IPS DF 4.7 (cell line): ENCODE data around the gene CLTCL1.

ENCODE experiments used
- DNase-seq: peaks from one replicate; pipeline ENCODE4 v3.0.0-alpha.2; 2013; ENCODE audit warnings: low spot score; ENCODE audit errors: extremely low read depth

Gene CLTCL1

GRCh38 chr22:19132693-19133400 is 158.7 kb downstream of the CLTCL1 start:
- no peak for DNase-seq

- no peak for DNase-seq
Observed at GRCh38 chr22:19132153-19132552, 159.4 kb downstream of the CLTCL1 start.

- no peak for DNase-seq
Observed at GRCh38 chr22:19131685-19132015, 159.9 kb downstream of the CLTCL1 start.

DNA sequence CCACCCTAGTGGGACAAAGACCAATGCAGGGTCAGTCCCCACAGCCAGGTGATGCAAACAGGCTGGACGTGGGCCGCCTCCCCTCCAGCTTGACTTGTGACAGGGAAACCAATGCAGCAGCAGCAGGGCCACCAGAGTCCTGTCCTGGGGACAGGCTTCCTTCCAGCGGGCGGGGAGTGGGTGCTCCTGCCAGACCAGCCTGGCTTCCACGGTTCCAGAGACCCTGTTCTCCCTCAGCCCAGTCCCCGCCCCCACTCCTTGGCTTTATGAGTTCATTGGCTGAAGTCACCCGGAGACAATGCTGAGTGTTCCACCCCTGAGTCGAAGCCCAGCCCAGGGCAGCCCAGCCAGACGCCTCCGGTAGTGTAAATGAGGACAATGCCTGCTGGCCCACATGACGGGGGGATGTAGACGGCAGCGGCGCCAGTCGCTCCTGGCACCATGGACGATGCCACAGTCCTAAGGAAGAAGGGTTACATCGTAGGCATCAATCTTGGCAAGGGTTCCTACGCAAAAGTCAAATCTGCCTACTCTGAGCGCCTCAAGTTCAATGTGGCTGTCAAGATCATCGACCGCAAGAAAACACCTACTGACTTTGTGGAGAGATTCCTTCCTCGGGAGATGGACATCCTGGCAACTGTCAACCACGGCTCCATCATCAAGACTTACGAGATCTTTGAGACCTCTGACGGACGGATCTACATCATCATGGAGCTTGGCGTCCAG is 160.4 kb downstream of the CLTCL1 start, which contains the start of gene TSSK2:
Gene TSSK2, plus strand, starts transcription at position 350 of the 726 bp plus-strand sequence. Its CDS starts 92 bp downstream, at position 442.
- no peak for DNase-seq

DNA sequence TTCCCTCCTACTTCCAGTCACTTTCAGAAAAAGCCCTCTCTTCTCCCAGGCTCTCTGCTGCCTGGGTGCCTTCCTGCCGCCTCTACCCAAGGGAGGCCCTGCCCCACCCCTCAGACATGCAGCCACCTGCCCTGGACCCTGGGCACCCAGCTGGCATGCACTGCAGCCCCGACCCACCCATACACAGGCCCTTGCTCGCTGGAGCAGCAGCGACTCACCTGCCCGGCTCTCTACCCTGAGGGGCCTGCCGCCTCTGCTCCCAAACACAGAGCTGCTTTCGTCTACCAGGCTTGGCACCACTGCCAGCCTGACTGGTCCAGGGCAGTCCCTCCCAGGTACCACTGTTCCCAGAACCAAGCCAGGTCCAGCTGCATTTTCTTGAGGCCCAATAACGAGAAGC is 161.6 kb downstream of the CLTCL1 start:
- DNase-seq = no peak
